ENCODE results near the gene SMAP1.
"Not testable (repeated sequence)": the region's sequence is repeated elsewhere in the genome, so short reads cannot be mapped to it uniquely, and the experiment has no call there.

SMAP1 gene

GRCh38 chr6:70742462-70742861 lies 74.8 kb downstream of the SMAP1 start:
- DNase-seq: not testable (repeated sequence)

DNA sequence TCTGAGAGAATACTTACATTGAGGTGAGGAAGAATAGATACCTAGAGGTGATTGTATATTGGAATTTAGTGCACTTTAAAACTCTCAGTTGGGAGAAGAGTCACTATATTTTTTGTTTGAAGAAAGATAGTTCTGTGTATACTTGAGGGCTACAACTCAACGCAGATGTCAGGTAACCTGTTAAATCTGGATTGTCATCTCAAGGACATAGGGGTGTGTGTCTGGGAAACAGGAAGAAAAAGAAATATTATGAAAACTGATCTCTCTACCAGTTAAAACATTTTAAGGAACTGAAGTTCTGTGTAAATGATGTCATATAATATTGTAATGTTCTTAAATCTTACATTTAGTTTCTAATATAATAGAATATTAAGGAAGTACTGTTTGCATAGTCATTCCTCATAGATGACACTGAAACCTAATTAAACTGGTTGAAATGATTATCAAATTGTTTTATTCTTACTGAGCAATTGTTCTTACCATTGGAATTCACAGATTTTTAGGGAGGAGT lies 86.2 kb downstream of the SMAP1 start:
- no peak for DNase-seq

- no peak for DNase-seq
Measured at GRCh38 chr6:70758883-70759282, 91.2 kb downstream of the SMAP1 start.

GRCh38 chr6:70763754-70764510 lies 96.2 kb downstream of the SMAP1 start:
- DNase-seq: no peak

- no peak for DNase-seq
Measured at GRCh38 chr6:70764706-70765105, 97.0 kb downstream of the SMAP1 start.

GRCh38 chr6:70771351-70771750 lies 103.7 kb downstream of the SMAP1 start:
- not testable (repeated sequence) for DNase-seq

DNA sequence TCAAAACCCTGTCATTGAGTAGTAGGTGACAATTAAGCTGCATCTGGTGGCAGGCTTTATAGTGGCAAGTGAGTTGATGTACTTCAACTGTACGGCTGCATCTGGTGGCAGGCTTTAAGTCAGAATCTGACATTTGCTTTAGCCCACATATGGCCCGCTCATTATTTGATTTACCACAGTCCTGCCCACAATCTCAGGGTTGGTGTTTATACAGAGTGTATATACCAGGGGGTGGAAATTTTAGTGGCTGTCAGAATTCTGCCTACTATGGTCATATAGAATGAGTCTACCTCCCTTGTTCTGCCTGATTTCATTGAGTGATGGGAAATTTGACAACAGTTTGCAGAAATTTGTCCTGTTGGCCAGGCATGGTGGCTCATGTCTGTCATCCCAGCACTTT lies 112.3 kb downstream of the SMAP1 start:
- DNase-seq: no peak

- no peak for DNase-seq
Measured at GRCh38 chr6:70790483-70791224, 123.0 kb downstream of the SMAP1 start.

- no peak for DNase-seq
Measured at GRCh38 chr6:70797625-70798024, 129.9 kb downstream of the SMAP1 start.

GRCh38 chr6:70806086-70806485 lies 138.4 kb downstream of the SMAP1 start:
- no peak for DNase-seq

DNA sequence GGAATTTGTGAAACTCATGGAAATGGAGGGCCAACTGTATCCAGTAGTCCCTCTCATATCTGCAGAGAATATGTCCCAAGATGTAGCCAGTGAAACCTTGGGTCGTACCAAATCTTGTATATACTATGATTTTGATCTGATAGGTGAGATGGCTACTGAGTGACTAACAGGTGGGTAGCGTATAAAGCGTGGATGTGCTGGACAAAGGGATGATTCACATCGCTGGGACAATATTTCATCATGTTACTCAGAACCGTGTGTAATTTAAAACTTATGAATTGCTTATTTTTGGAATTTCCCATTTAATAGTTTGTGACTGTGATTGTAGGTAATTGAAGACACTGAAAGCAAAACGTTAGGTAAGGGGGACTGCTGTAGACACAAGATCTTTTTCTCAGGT lies 144.1 kb downstream of the SMAP1 start:
- no peak for DNase-seq

- no peak for DNase-seq
Measured at GRCh38 chr6:70813885-70814284, 146.2 kb downstream of the SMAP1 start.

GRCh38 chr6:70819646-70820045 lies 152.0 kb downstream of the SMAP1 start:
- DNase-seq: no peak

DNA sequence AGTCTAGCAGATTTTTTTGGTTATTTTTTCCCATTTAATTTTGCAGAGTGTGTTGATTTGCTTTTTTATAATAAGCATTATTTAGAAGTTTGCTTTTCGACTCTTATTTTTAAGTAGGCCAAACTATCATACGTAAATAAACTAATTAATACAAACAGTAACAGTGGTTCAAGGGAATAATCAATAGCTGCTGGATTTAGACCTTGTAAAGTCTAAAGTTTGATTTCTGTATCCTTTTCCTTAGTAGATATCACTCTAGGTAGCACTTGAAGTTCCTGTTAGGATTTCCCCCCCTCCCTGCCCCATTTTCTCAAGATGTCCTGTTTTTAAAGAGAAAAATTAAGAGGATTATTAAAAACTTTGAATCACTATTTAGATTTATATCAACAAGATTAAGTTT lies 153.1 kb downstream of the SMAP1 start:
- DNase-seq: no peak

DNA sequence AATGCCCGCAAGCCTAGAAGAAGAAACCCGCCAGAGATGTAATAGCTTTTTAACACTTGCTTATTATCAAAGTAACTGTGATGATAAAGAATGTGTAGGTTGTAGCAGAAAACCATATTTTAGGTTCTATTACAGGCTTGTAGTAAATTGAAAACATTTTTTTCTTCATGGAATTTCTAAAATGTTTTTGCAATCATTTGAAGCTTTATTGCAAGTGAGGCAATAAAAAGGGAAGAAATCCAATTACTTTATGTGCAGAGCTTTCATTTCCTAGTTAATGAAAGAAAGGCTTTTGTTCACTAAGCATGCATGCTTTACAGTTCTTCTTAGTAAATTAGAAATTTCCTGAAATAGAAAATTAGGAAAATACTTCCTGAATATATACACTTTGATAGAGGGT lies 154.1 kb downstream of the SMAP1 start:
- DNase-seq: no peak

GRCh38 chr6:70823651-70824050 lies 156.0 kb downstream of the SMAP1 start:
- no peak for DNase-seq

GRCh38 chr6:70831427-70831826 lies 163.7 kb downstream of the SMAP1 start:
- DNase-seq: no peak

DNA sequence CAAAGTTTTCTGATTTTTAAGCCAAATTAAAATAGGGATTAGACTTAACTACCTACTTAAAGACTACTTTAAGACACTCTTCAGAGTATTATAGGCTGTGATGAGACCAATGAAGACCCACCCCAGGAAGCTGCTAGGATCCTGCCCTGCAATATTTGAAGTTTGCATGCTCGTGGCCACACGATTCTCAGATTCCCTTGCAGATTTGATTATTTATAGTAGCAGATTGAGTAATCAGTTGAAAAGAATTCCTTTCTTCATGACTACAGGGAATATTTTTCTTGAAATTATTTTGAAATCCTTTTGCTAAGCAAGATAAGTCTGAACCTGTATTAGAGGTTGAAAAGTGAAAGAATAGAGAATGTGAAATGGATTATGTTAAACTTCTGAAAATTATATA lies 166.8 kb downstream of the SMAP1 start:
- DNase-seq: no peak

DNA sequence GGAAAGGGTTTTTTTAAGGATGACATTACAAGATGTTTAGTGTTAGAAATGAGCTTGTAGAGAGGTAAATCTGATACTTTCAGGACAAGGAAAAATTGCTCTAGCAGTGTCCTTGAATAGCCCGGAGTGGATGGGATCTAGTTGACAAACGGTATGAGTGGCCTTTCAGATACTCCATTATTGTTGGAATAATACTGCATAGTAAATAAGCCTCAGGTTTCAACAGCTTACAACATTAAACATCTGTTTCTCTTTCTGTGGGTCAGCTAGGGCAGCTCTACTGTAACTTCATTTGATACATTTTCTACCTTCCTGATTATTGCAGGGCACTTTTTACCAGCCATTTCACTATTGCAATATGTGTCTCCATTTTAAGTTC lies 171.2 kb downstream of the SMAP1 start:
- DNase-seq: no peak

DNA sequence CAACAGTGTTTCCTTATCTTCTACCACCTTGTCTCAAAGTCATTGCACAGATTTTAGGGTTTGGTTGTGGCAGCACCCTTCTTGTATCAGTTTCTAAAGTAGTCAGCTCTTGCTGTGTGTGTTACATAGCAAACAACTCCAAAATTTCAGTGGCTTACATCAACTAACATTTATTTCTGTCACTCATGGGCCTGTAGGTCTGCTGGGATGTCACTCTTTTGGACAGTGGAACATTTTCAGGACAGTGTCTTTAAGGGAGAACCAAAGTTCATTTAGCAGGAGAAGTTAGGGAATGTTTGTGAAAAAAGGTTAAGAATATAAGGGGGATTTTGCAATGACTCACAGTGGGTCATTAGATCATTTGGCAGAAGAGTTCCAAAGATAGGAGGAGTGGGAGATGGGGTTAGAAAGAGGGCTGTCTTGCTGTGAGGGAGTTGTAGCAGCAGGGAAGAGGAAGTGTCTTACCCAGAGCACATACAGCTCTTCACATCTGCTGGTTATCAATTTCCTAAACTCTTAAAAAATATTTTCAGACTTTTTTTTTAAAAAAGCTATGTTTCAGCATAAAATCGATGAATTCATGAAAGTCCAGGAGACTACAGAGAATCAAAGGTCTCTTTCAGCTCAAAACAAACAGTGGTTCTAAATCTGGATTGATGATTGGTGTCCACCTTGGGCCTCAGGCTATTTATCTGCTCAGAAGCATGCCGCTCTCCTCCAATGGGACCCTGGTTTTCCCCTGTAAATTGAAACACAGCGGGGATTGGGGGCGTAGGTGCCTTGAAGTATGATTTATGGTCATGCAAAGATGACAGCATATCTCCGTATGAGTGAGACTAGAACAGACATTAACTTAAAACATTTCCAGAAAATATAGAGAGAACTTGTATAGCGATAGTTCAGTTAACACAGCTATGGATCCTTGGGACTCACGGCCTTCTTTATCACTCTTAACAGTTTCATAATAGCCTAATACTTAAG lies 171.9 kb downstream of the SMAP1 start:
- DNase-seq: no peak

DNA sequence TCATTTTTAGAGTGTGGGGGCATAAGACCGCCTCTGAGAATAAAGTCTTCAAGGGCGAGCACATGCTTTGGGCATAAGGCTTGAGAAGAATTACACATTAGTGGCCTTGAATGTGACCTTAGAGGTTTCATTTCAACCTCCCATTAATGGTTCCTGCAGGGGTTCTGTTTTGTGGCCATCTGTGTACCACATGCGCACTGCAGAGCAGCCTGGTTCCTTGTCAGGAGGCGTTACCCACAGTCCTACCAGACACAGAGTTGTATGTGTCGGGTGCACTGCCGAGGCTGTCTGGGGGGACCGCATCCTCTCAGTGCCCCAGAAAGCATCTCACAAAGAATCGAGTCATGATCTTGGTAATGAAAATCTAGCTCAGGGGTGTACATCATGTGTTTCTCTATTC lies 173.4 kb downstream of the SMAP1 start:
- no peak for DNase-seq

DNA sequence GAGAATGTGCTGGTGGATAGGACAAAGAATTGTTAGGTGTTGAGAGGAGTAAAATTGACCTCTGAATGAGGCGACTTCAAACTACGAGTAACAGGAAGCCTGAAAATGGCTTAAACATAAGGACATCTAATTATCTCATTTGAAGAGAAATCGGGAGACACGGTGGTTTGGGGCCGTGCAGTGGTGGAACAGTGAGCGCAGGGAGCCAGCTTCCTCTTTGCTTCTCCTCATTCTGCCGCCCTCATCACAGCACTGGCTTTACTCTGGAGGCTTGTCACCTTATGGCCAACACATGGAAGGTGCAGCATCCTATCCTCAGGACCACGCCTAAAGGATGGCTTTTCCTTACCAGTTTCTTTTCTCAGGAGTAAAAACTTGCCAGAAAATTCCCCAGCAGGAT lies 174.9 kb downstream of the SMAP1 start:
- DNase-seq: no peak

DNA sequence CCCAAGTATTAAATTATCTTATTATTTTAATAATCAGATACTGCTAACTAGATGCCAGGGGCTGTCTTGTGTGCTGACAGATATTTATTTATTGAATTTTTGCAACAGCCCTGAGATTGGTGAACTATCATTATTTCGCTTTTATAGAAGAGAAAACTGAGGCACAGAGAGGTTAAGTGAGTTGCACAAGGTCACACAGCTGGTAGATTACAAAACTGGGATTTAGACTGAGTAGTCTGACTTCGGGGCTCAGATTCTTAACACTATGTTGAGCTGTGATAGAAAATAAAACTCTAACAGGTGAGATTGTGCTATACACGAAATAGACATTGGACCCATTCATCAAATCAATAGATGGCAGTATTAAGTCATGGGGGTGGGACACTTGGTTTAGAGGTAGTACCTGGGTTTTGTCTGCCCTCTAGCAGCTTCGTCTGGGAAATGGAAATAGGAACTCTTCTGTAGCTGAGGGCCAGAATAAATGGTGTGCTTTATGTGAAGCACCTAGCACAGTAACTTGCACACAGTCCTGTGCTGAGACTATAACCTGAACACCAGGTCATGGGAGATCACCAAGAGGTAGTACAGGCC lies 175.7 kb downstream of the SMAP1 start:
- no peak for DNase-seq

All from retina (tissue), 1 donor.